HFFc6 (cell line): ENCODE results near the gene STK39. TPM values are rescaled to one million over a fixed set of nuclear protein-coding genes. Genes with fewer than 3 reads are reported as not detected.

Experiments
- DNase-seq: peaks from one replicate; pipeline ENCODE4 v3.0.0-alpha.2; 2018
- H3K27ac Mint-ChIP-seq: 2 replicates; pipeline ENCODE4 v1.8.0; 2020; ENCODE audit warnings: mild to moderate bottlenecking, mixed read lengths
- H3K27me3 Mint-ChIP-seq: 2 replicates; pipeline ENCODE4 v1.8.0; 2021; ENCODE audit warnings: mild to moderate bottlenecking, moderate library complexity, mixed read lengths; ENCODE audit not compliant: insufficient read depth
- H3K36me3 Mint-ChIP-seq: 2 replicates; pipeline ENCODE4 v1.8.0; 2021; ENCODE audit warnings: low read depth, mixed read lengths
- H3K4me1 Mint-ChIP-seq: 2 replicates; pipeline ENCODE4 v1.8.0; 2020; ENCODE audit warnings: low read depth, mixed read lengths
- H3K4me3 Mint-ChIP-seq: 2 replicates; pipeline ENCODE4 v1.8.0; 2020; ENCODE audit warnings: mild to moderate bottlenecking, moderate library complexity, mixed read lengths
- H3K9me3 Mint-ChIP-seq: 2 replicates; pipeline ENCODE4 v1.8.0; 2020; ENCODE audit warnings: mild to moderate bottlenecking, mixed read lengths
- total RNA-seq, 6 experiments: library from RNA; stranded (reverse); fragmentation: NEBNext Ultra II Directional; extraction: Animal tissue kit (Norgen Biotek cat#: 25700); gene quantifications; 2 replicates in 1 of 6; 3 replicates in 5 of 6; pipeline ENCODE4 v1.2.3, GENCODE V29; 2021
- TF ChIP-seq, protein P1 (sequence below): fragments of 200-600 bp; sonication (generic); IDR thresholded peaks from 2 replicates; pipeline ENCODE4 v1.5.0; 2021; ENCODE audit warnings: antibody characterized with exemption, mild to moderate bottlenecking

STK39 gene
- total RNA-seq, 6 experiments from 2014 or later, result 27.7 to 36.4 (median 33.4) TPM

DNA sequence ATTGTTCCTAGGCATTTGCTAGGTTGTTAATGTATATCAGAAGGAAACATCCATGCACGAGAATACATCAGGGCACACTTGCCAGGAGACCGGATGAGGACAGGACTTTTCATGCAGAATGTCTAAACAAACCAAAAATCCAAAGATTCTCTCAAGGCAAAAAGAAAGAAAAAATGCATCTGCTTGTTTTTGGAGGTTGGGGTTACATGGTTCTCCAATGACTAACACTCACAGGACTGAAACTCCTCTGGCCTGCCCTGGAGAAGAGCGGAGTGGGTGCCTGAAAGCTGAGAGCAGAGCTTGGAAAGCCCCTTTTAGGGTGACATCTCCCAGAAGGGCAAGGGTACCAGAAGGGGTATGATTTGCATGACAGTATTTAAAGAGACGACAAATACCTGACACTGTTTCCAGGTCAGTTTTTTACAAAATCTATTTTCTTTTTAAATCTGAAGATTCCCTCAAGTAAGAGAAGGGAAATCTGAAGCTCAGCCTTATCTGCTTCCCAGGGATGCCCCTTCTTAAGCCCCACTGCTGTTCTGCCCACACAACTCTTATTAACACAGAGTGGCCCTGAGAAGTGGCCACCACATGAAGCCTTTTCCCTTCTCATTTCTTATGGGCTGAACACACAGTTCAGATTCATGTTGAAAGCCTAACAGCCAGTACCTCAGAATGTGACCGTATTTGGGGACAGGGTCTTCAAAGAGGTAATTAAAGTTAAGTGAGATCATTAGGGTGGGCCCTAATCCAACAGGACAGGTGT lies 216.4 kb downstream of the STK39 start:
- Mint-ChIP-seq H3K9me3 (no peaks in the 10 kb centered on the region), H3K27me3 (no peaks in the 10 kb centered on the region), H3K27ac (peak overlapping the region; percentile 93), H3K4me1 (peaks cover 45% of the 10 kb centered on the region), H3K36me3 (peaks cover 23% of the 10 kb centered on the region), H3K4me3 (peak overlapping the region; percentile 25; the same call in 1 of the 2 replicates)
- TF ChIP-seq, protein P1, sequence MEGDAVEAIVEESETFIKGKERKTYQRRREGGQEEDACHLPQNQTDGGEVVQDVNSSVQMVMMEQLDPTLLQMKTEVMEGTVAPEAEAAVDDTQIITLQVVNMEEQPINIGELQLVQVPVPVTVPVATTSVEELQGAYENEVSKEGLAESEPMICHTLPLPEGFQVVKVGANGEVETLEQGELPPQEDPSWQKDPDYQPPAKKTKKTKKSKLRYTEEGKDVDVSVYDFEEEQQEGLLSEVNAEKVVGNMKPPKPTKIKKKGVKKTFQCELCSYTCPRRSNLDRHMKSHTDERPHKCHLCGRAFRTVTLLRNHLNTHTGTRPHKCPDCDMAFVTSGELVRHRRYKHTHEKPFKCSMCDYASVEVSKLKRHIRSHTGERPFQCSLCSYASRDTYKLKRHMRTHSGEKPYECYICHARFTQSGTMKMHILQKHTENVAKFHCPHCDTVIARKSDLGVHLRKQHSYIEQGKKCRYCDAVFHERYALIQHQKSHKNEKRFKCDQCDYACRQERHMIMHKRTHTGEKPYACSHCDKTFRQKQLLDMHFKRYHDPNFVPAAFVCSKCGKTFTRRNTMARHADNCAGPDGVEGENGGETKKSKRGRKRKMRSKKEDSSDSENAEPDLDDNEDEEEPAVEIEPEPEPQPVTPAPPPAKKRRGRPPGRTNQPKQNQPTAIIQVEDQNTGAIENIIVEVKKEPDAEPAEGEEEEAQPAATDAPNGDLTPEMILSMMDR, result no peak
- DNase-seq, result peak; percentile 63

DNA sequence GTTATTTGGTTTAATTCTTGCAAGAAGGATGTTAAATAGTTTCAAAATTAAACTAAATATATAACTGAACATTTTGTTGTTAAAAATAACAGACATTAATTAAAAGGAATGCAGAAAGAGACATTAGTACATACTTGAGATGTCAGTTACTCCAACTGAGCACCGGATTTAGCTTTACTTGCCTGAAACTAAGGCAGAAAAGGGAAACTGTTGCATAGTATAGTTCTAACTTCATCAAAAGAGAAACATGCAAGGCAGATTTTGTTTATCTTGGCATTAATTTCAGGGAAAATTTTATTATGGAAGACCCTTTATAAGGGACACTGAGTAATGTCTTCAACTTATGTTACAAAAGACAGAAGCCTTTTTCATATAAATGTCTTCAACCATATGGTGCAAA lies 218.3 kb downstream of the STK39 start:
- no peaks in the 10 kb centered on the region for H3K27me3 Mint-ChIP-seq
- H3K36me3 Mint-ChIP-seq, result peaks cover 13% of the 10 kb centered on the region
- H3K9me3 Mint-ChIP-seq, result no peaks in the 10 kb centered on the region
- no peak overlapping the region for H3K4me3 Mint-ChIP-seq
- peak overlapping the region; percentile 43; the same call in 1 of the 2 replicates for H3K27ac Mint-ChIP-seq
- TF ChIP-seq, protein P1, result no peak
- H3K4me1 Mint-ChIP-seq, result peaks cover 54% of the 10 kb centered on the region
- DNase-seq, result no peak

DNA sequence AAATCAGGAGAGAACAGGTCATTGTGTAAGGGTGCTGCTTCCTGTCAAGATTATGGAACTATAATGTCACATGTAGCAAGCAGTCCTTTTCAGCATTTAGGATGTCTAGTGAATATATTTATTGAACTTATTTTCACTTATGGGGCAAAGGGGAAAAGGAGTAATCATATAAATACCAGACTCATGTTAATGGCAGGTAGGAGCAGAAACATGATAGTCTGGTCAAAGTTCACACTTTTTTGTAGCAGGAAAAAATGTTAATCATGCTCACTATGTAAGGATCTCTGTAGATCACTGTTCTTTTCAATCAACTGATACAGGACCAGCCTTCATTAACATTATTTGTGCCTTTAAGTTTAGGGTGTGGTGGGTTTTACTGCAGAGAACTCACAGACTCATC lies 219.0 kb downstream of the STK39 start:
- no peak overlapping the region for H3K27ac Mint-ChIP-seq
- no peak for DNase-seq
- no peaks in the 10 kb centered on the region for H3K9me3 Mint-ChIP-seq
- no peaks in the 10 kb centered on the region for H3K27me3 Mint-ChIP-seq
- H3K4me1 Mint-ChIP-seq, result peaks cover 54% of the 10 kb centered on the region
- TF ChIP-seq, protein P1, result no peak
- H3K36me3 Mint-ChIP-seq, result peaks cover 8% of the 10 kb centered on the region
- H3K4me3 Mint-ChIP-seq, result no peak overlapping the region

DNA sequence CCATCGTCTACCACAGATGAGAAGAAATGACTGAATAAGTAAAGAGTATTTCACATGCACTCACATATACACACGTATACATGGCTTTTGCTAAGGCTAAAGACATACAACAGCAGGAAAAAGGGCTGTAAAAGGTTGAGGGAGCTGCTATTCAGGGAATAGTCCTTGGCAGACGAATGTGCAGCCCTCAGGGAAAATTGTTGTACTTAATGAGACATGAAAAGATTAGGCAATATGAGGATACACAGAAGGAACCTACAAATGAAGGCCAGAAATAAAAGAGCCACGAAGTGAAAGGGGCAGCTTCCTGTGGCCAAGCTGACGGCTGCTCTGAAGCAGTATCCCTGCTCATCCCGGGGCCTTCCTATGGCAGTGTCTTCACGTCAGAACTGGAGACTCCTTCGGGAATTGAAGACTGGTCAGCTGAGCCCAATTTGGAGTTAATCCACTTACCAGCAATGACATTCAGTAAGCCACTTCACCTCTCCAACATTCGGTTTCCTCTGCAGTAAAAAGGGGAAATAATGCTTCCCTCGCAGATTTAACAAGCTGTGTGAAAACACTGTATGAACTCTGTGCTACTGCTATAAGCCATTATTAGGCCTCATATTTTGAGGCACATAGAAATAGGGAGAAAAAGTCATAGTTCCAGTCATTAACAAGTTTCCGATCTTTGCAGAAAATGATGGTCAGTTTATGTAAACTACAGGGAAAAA lies 221.8 kb downstream of the STK39 start:
- H3K4me3 Mint-ChIP-seq, result no peak overlapping the region
- H3K27ac Mint-ChIP-seq, result no peak overlapping the region
- no peaks in the 10 kb centered on the region for H3K27me3 Mint-ChIP-seq
- H3K9me3 Mint-ChIP-seq, result no peaks in the 10 kb centered on the region
- peak; percentile 12 for DNase-seq
- TF ChIP-seq, protein P1, result no peak
- peaks cover 3% of the 10 kb centered on the region; the same call in 1 of the 2 replicates for H3K36me3 Mint-ChIP-seq
- peaks cover 33% of the 10 kb centered on the region for H3K4me1 Mint-ChIP-seq

DNA sequence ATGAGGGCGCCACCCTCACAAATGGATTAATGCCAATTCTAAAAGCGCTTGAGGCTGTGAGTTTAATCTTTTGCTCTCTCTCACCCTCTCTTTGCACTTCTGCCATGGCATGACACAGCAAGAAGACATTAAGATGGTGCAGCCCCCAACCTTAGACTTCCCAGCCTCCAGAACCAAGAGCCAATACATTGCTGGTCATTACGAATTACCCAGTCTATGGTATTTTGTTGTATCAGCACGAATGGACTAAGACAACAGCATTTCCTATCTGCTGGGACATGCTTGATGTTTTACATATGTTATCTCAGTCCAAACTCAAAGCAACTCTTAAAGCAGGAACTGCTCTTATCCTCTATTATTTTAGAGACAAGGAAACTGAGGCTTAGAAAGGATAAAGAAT lies 222.9 kb downstream of the STK39 start:
- no peak overlapping the region for H3K4me3 Mint-ChIP-seq
- no peak overlapping the region for H3K27ac Mint-ChIP-seq
- no peak for DNase-seq
- TF ChIP-seq, protein P1, result no peak
- peaks cover 3% of the 10 kb centered on the region; the same call in 1 of the 2 replicates for H3K36me3 Mint-ChIP-seq
- no peaks in the 10 kb centered on the region for H3K27me3 Mint-ChIP-seq
- no peaks in the 10 kb centered on the region for H3K9me3 Mint-ChIP-seq
- H3K4me1 Mint-ChIP-seq, result peaks cover 24% of the 10 kb centered on the region
